SK-N-SH treated with all-trans-retinoic acid at 6 μM for 48 hours (cell line): ENCODE data around the gene PSMD10.

Source experiments
- ATAC-seq: fragments of 200-7000 bp; cut with Tn5 transposase; 3 replicates; pipeline ENCODE4 v1.9.1; 2020; ENCODE audit warnings: mild to moderate bottlenecking, moderate library complexity
- ARNTL ChIP-seq: fragments of 450-650 bp; formaldehyde crosslinking; IDR thresholded peaks from 2 replicates; pipeline ENCODE4 v1.5.0; 2020; ENCODE audit warnings: low read depth, mild to moderate bottlenecking, moderate library complexity, borderline replicate concordance
- BACH2 ChIP-seq: fragments of 250-450 bp; sonication (Bioruptor Pico); IDR thresholded peaks from 2 replicates; pipeline ENCODE4 v1.9.0; 2021; ENCODE audit warnings: mild to moderate bottlenecking, borderline replicate concordance
- CSDC2 ChIP-seq: fragments of 250-450 bp; sonication (Bioruptor Pico); IDR thresholded peaks from 2 replicates; pipeline ENCODE4 v1.5.0; 2020; ENCODE audit warnings: mild to moderate bottlenecking, moderate library complexity
- ESRRG ChIP-seq: fragments of 250-450 bp; sonication (Bioruptor Pico); IDR thresholded peaks from 2 replicates; pipeline ENCODE4 v1.6.1; 2021; ENCODE audit warnings: mild to moderate bottlenecking
- GLIS3 ChIP-seq: fragments of 250-450 bp; sonication (Bioruptor Pico); IDR thresholded peaks from 2 replicates; pipeline ENCODE4 v1.5.0; 2020; ENCODE audit warnings: mild to moderate bottlenecking, moderate library complexity
- ISL1 ChIP-seq: fragments of 250-450 bp; sonication (Bioruptor Pico); IDR thresholded peaks from 2 replicates; pipeline ENCODE4 v2.1.2; 2022; ENCODE audit warnings: mild to moderate bottlenecking, moderate library complexity
- OSR1 ChIP-seq: fragments of 250-450 bp; sonication (Bioruptor Pico); IDR thresholded peaks from 2 replicates; pipeline ENCODE4 v1.8.0; 2022; ENCODE audit warnings: moderate library complexity, mild to moderate bottlenecking, inconsistent platforms
- POU6F1 ChIP-seq: fragments of 250-450 bp; sonication (Bioruptor Pico); IDR thresholded peaks from 2 replicates; pipeline ENCODE4 v1.8.0; 2021; ENCODE audit warnings: low read depth, mild to moderate bottlenecking, moderate library complexity, borderline replicate concordance
- PPARA ChIP-seq: fragments of 250-450 bp; sonication (Bioruptor Pico); IDR thresholded peaks from 2 replicates; pipeline ENCODE4 v1.5.0; 2020; ENCODE audit warnings: mild to moderate bottlenecking, borderline replicate concordance
- SNAI2 ChIP-seq: fragments of 250-450 bp; sonication (Bioruptor Pico); IDR thresholded peaks from 2 replicates; pipeline ENCODE4 v1.5.0; 2020; ENCODE audit warnings: mild to moderate bottlenecking, moderate library complexity
- TOX ChIP-seq: fragments of 250-450 bp; sonication (Bioruptor Pico); IDR thresholded peaks from 2 replicates; pipeline ENCODE4 v1.8.0; 2021; ENCODE audit warnings: mild to moderate bottlenecking, moderate library complexity, borderline replicate concordance
- ZC3H10 ChIP-seq: fragments of 250-450 bp; sonication (Bioruptor Pico); IDR thresholded peaks from 2 replicates; pipeline ENCODE4 v1.5.1; 2021; ENCODE audit warnings: mild to moderate bottlenecking, moderate library complexity
- ZFP3 ChIP-seq: fragments of 250-450 bp; sonication (Bioruptor Pico); IDR thresholded peaks from 2 replicates; pipeline ENCODE4 v1.5.0; 2020; ENCODE audit warnings: mild to moderate bottlenecking, moderate library complexity
- ZFP30 ChIP-seq: fragments of 450-650 bp; formaldehyde crosslinking; IDR thresholded peaks from 2 replicates; pipeline ENCODE4 v1.5.0; 2022; ENCODE audit warnings: mild to moderate bottlenecking, moderate library complexity
- ZNF565 ChIP-seq: fragments of 450-650 bp; formaldehyde crosslinking; conservative IDR thresholded peaks from 2 replicates; pipeline ENCODE4 v1.5.0; 2020; ENCODE audit warnings: low read depth, mild to moderate bottlenecking, moderate library complexity
- ZNF70 ChIP-seq: fragments of 450-650 bp; formaldehyde crosslinking; IDR thresholded peaks from 2 replicates; pipeline ENCODE4 v1.5.0; 2020; ENCODE audit warnings: mild to moderate bottlenecking, moderate library complexity
- ZNF8 ChIP-seq: fragments of 450-650 bp; formaldehyde crosslinking; IDR thresholded peaks from 2 replicates; pipeline ENCODE4 v1.5.0; 2020; ENCODE audit warnings: mild to moderate bottlenecking, moderate library complexity
- TF ChIP-seq, protein P1 (sequence below): fragments of 250-450 bp; sonication (Bioruptor Pico); IDR thresholded peaks from 2 replicates; pipeline ENCODE4 v1.8.0; 2020; ENCODE audit warnings: mild to moderate bottlenecking, moderate library complexity, borderline replicate concordance
- TF ChIP-seq, protein P2 (sequence below): fragments of 250-450 bp; sonication (Bioruptor Pico); IDR thresholded peaks from 2 replicates; pipeline ENCODE4 v1.5.1; 2020; ENCODE audit warnings: low read depth, mild to moderate bottlenecking, moderate library complexity
- TF ChIP-seq, protein P3 (sequence below): fragments of 250-450 bp; sonication (Bioruptor Pico); IDR thresholded peaks from 2 replicates; pipeline ENCODE4 v1.5.0; 2020; ENCODE audit warnings: mild to moderate bottlenecking, moderate library complexity

The PSMD10 gene

DNA sequence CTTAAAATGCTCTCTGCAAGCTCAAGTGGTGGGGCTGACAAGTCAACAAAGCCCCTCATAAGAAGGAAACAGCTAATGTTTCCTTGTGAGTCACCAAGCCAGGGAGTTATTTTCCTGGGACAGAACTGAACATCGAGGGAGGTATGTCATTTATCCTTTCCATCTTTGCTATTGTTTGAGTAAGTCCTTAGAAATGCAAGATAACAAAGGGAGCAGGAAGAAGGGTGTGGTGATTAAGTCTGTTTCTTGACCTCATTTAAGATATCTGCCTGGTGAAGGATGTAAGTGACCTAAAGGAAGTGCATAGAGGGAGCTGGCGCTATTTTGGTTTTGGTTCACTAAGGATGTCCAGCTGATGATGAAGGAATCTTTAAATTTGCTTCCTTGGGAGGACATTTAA lies 40.1 kb upstream of the PSMD10 start:
- no peak for ATAC-seq
- TF ChIP-seq POU6F1 (CRISPR knock-in tag) (no peak), ZNF8 (CRISPR knock-in tag) (no peak)
- TF ChIP-seq, all 23 proteins: peak for 0

DNA sequence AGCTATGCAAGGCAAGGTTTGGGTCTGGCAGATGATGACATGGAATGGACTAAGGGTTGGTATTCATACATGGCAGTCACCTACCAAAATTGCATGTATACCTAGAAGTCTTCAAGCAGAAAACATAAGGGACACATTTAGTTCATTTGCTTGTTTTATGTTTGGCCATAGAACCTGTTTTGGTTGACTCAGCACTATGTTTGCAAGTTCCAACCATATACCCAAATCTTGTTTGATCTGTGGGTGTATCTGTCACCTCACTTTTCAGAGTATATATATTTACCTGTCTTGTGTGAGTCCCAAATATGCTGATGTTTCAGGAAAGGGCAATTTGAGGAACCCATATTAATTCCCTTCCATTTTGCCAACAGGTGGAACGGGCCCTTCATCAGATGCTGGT lies 39.5 kb upstream of the PSMD10 start:
- TF ChIP-seq ZNF70 (CRISPR knock-in tag): no peak
- TF ChIP-seq, protein P1, sequence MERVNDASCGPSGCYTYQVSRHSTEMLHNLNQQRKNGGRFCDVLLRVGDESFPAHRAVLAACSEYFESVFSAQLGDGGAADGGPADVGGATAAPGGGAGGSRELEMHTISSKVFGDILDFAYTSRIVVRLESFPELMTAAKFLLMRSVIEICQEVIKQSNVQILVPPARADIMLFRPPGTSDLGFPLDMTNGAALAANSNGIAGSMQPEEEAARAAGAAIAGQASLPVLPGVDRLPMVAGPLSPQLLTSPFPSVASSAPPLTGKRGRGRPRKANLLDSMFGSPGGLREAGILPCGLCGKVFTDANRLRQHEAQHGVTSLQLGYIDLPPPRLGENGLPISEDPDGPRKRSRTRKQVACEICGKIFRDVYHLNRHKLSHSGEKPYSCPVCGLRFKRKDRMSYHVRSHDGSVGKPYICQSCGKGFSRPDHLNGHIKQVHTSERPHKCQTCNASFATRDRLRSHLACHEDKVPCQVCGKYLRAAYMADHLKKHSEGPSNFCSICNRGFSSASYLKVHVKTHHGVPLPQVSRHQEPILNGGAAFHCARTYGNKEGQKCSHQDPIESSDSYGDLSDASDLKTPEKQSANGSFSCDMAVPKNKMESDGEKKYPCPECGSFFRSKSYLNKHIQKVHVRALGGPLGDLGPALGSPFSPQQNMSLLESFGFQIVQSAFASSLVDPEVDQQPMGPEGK (CRISPR knock-in tag): no peak
- TF ChIP-seq ZC3H10 (CRISPR knock-in tag): no peak
- TF ChIP-seq POU6F1 (CRISPR knock-in tag): no peak
- ATAC-seq: no peak

DNA sequence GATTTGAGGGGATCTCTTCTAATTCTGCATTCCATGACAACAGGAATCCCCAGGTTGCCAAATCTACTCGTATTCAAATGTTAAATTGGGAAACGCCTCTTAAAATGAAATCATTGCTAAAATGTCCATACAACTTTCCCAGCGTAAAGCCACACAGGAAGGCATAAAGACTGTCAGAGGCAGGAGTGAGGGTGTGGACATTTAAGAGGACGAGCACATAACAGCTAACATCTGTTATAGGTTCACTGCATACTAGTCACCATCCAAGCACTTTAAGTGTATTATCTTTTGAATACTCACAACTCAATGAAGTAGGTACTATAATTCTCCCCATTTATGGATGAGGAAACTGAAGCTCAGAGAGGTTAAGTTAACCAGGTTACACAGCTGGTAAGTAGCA lies 35.8 kb upstream of the PSMD10 start:
- no peak for ATAC-seq
- TF ChIP-seq POU6F1 (CRISPR knock-in tag): no peak
- no peak for TF ChIP-seq ZNF70 (CRISPR knock-in tag)
- TF ChIP-seq CSDC2: no peak
- TF ChIP-seq TOX: no peak
- no peak for TF ChIP-seq ISL1 (CRISPR knock-in tag)
- no peak for TF ChIP-seq ZNF565 (CRISPR knock-in tag)
- TF ChIP-seq ARNTL (CRISPR knock-in tag): no peak
- TF ChIP-seq ESRRG (CRISPR knock-in tag): no peak
- TF ChIP-seq, protein P2, sequence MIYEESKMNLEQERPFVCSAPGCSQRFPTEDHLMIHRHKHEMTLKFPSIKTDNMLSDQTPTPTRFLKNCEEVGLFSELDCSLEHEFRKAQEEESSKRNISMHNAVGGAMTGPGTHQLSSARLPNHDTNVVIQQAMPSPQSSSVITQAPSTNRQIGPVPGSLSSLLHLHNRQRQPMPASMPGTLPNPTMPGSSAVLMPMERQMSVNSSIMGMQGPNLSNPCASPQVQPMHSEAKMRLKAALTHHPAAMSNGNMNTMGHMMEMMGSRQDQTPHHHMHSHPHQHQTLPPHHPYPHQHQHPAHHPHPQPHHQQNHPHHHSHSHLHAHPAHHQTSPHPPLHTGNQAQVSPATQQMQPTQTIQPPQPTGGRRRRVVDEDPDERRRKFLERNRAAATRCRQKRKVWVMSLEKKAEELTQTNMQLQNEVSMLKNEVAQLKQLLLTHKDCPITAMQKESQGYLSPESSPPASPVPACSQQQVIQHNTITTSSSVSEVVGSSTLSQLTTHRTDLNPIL (CRISPR knock-in tag): no peak
- no peak for TF ChIP-seq BACH2 (CRISPR knock-in tag)
- no peak for TF ChIP-seq ZFP30 (CRISPR knock-in tag)
- TF ChIP-seq SNAI2 (CRISPR knock-in tag): no peak
- TF ChIP-seq GLIS3 (CRISPR knock-in tag): no peak
- TF ChIP-seq, all 23 proteins: peak for 0

GRCh38 chrX:108126661-108127060 lies 35.3 kb upstream of the PSMD10 start:
- no peak for ATAC-seq
- TF ChIP-seq ISL1 (CRISPR knock-in tag) (no peak), OSR1 (CRISPR knock-in tag) (no peak), CSDC2 (no peak), ZFP3 (no peak), PPARA (CRISPR knock-in tag) (no peak), POU6F1 (CRISPR knock-in tag) (no peak), ZNF70 (CRISPR knock-in tag) (no peak), ARNTL (CRISPR knock-in tag) (no peak), ZNF565 (CRISPR knock-in tag) (no peak)
- TF ChIP-seq, protein P3, sequence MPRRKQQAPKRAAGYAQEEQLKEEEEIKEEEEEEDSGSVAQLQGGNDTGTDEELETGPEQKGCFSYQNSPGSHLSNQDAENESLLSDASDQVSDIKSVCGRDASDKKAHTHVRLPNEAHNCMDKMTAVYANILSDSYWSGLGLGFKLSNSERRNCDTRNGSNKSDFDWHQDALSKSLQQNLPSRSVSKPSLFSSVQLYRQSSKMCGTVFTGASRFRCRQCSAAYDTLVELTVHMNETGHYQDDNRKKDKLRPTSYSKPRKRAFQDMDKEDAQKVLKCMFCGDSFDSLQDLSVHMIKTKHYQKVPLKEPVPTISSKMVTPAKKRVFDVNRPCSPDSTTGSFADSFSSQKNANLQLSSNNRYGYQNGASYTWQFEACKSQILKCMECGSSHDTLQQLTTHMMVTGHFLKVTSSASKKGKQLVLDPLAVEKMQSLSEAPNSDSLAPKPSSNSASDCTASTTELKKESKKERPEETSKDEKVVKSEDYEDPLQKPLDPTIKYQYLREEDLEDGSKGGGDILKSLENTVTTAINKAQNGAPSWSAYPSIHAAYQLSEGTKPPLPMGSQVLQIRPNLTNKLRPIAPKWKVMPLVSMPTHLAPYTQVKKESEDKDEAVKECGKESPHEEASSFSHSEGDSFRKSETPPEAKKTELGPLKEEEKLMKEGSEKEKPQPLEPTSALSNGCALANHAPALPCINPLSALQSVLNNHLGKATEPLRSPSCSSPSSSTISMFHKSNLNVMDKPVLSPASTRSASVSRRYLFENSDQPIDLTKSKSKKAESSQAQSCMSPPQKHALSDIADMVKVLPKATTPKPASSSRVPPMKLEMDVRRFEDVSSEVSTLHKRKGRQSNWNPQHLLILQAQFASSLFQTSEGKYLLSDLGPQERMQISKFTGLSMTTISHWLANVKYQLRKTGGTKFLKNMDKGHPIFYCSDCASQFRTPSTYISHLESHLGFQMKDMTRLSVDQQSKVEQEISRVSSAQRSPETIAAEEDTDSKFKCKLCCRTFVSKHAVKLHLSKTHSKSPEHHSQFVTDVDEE (CRISPR knock-in tag): no peak
- TF ChIP-seq, protein P2 (CRISPR knock-in tag): no peak
